Measurements from ENCODE around the gene PARVG.

PARVG gene

DNA sequence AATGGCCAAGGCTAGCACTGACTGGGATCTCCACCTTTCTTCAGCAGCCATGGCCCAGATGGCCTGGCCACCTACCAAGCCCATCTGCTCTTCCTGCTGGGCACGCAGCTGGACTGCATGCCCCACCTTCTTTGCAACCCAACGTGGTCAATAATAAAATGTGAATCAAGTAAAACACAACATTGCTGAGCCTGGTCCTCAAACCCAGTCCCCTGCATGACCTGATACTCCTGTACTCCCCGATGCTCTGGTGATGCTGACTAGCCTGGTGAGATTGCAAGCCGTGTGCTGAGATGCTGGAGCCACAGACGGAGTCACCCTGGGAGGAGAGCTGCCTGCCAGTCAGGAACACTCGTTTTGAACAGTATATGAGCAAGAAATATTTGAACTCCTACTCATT is 34.0 kb downstream of the PARVG start:
- Histone ChIP-seq H3K4me3 (ENCODE audit: low read length) (no peak overlapping the region), H3K9me3 (ENCODE audit: control insufficient read depth, insufficient read depth, low read length) (no peaks in the 10 kb centered on the region), H3K4me1 (ENCODE audit: control insufficient read depth, low read length) (no peaks in the 10 kb centered on the region), H4K20me1 (ENCODE audit: control insufficient read depth, insufficient read depth, low read depth, low read length) (no peaks in the 10 kb centered on the region), H3K36me3 (ENCODE audit: control insufficient read depth, low read length) (no peaks in the 10 kb centered on the region), H3K27ac (ENCODE audit: low read depth, low read length) (no peak overlapping the region), H3K4me2 (ENCODE audit: low read length) (no peak overlapping the region), H3K9me2 (replicated peaks; ENCODE audit: control insufficient read depth, low read length) (no peaks in the 10 kb centered on the region), H3K79me2 (ENCODE audit: control insufficient read depth, low read length) (no peaks in the 10 kb centered on the region), H3K27me3 (ENCODE audit: control insufficient read depth, low read length) (no peaks in the 10 kb centered on the region), H3F3A (ENCODE audit: control insufficient read depth, insufficient read depth) (no peaks in the 10 kb centered on the region)
- TF ChIP-seq, protein P1, sequence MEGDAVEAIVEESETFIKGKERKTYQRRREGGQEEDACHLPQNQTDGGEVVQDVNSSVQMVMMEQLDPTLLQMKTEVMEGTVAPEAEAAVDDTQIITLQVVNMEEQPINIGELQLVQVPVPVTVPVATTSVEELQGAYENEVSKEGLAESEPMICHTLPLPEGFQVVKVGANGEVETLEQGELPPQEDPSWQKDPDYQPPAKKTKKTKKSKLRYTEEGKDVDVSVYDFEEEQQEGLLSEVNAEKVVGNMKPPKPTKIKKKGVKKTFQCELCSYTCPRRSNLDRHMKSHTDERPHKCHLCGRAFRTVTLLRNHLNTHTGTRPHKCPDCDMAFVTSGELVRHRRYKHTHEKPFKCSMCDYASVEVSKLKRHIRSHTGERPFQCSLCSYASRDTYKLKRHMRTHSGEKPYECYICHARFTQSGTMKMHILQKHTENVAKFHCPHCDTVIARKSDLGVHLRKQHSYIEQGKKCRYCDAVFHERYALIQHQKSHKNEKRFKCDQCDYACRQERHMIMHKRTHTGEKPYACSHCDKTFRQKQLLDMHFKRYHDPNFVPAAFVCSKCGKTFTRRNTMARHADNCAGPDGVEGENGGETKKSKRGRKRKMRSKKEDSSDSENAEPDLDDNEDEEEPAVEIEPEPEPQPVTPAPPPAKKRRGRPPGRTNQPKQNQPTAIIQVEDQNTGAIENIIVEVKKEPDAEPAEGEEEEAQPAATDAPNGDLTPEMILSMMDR (IDR thresholded peaks at IDR 0.05; ENCODE audit: low read depth, low read length, poor library complexity, severe bottlenecking) = no peak
- no peak for TF ChIP-seq EZH2phosphoT487 (IDR thresholded peaks at IDR 0.05; ENCODE audit: borderline replicate concordance, low read length)

DNA sequence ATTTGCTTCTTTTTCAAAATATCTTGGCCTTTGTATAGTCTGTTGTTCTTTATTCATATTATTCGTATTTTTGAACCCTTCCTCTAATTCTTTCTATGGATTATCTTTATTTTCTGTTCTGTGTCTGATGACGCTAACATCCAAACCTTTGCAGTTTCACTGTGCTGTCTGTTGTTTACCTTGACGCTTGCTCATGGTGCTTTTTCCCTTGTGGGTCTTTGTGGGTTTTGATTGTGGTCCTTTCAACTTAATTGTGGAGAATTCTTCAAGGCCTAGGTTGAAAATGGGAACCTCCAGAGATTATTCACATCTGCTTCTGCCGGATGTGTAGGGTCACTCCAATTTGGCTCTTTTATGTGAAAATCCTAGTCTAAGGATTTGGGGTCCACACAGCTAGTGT is 34.6 kb downstream of the PARVG start:
- H3F3A ChIP-seq (ENCODE audit: control insufficient read depth, insufficient read depth) = no peaks in the 10 kb centered on the region
- no peaks in the 10 kb centered on the region for H4K20me1 ChIP-seq (ENCODE audit: control insufficient read depth, insufficient read depth, low read depth, low read length)
- H3K27ac ChIP-seq (ENCODE audit: low read depth, low read length) = no peak overlapping the region
- H3K27me3 ChIP-seq (ENCODE audit: control insufficient read depth, low read length) = no peaks in the 10 kb centered on the region
- no peaks in the 10 kb centered on the region for H3K79me2 ChIP-seq (ENCODE audit: control insufficient read depth, low read length)
- H3K36me3 ChIP-seq (ENCODE audit: control insufficient read depth, low read length) = no peaks in the 10 kb centered on the region
- H3K4me3 ChIP-seq (ENCODE audit: low read length) = no peak overlapping the region
- H3K4me1 ChIP-seq (ENCODE audit: control insufficient read depth, low read length) = no peaks in the 10 kb centered on the region
- no peaks in the 10 kb centered on the region for H3K9me3 ChIP-seq (ENCODE audit: control insufficient read depth, insufficient read depth, low read length)
- no peaks in the 10 kb centered on the region for H3K9me2 ChIP-seq (replicated peaks; ENCODE audit: control insufficient read depth, low read length)
- TF ChIP-seq, protein P1 (IDR thresholded peaks at IDR 0.05; ENCODE audit: low read depth, low read length, poor library complexity, severe bottlenecking) = no peak
- TF ChIP-seq EZH2phosphoT487 (IDR thresholded peaks at IDR 0.05; ENCODE audit: borderline replicate concordance, low read length) = no peak
- H3K4me2 ChIP-seq (ENCODE audit: low read length) = no peak overlapping the region

DNA sequence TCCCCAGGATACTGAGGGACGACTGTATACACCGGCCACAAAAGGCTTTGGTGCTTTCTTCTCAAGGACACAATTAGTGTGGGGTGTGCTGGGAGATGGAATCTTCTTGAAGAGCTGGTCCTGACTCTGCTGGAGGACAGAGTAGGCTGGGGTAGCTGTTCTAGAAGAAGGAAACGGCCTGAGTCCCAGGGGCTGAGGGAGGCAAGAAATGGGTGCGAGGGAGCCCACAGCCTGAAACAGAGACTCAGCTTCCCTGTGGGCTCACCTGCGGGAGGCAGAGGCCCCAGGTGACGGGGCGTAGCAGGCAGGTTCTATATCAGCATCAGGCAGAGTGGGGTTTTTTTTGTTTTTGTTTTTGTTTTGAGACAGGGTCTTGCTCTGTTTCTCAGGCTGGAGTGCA is 36.6 kb downstream of the PARVG start:
- no peaks in the 10 kb centered on the region for H4K20me1 ChIP-seq (ENCODE audit: control insufficient read depth, insufficient read depth, low read depth, low read length)
- H3F3A ChIP-seq (ENCODE audit: control insufficient read depth, insufficient read depth) = no peaks in the 10 kb centered on the region
- H3K27ac ChIP-seq (ENCODE audit: low read depth, low read length) = no peak overlapping the region
- H3K4me3 ChIP-seq (ENCODE audit: low read length) = no peak overlapping the region
- H3K79me2 ChIP-seq (ENCODE audit: control insufficient read depth, low read length) = no peaks in the 10 kb centered on the region
- no peak overlapping the region for H3K4me2 ChIP-seq (ENCODE audit: low read length)
- no peaks in the 10 kb centered on the region for H3K9me2 ChIP-seq (replicated peaks; ENCODE audit: control insufficient read depth, low read length)
- TF ChIP-seq, protein P1 (IDR thresholded peaks at IDR 0.05; ENCODE audit: low read depth, low read length, poor library complexity, severe bottlenecking) = no peak
- no peak for TF ChIP-seq EZH2phosphoT487 (IDR thresholded peaks at IDR 0.05; ENCODE audit: borderline replicate concordance, low read length)
- no peaks in the 10 kb centered on the region for H3K36me3 ChIP-seq (ENCODE audit: control insufficient read depth, low read length)
- no peaks in the 10 kb centered on the region; the same call in 1 of the 2 replicates for H3K27me3 ChIP-seq (ENCODE audit: control insufficient read depth, low read length)
- H3K4me1 ChIP-seq (ENCODE audit: control insufficient read depth, low read length) = no peaks in the 10 kb centered on the region
- no peaks in the 10 kb centered on the region for H3K9me3 ChIP-seq (ENCODE audit: control insufficient read depth, insufficient read depth, low read length)

DNA sequence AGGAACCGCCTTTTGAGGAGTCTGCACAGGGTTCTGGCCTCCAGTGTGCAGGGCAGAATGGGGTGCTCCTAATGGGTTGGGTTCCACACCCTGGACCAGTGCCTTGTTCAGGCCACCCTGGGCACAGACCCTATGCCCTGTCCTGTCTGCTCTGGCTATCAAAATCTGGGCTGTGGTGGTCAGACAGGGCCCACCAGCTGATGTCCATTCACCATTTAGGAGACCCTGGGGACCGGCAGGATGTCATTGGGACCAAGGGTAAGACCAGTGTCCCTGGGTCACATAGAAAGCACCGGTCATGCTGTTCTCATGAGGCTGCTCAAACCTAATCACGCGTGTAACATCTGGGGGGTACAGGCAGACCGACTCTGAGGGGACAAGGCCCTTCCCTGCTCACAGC is 37.3 kb downstream of the PARVG start:
- TF ChIP-seq, protein P1 (IDR thresholded peaks at IDR 0.05; ENCODE audit: low read depth, low read length, poor library complexity, severe bottlenecking) = no peak
- TF ChIP-seq EZH2phosphoT487 (IDR thresholded peaks at IDR 0.05; ENCODE audit: borderline replicate concordance, low read length) = no peak
- no peaks in the 10 kb centered on the region for H3K4me1 ChIP-seq (ENCODE audit: control insufficient read depth, low read length)
- H3K27ac ChIP-seq (ENCODE audit: low read depth, low read length) = no peak overlapping the region
- no peak overlapping the region for H3K4me2 ChIP-seq (ENCODE audit: low read length)
- H3K9me2 ChIP-seq (replicated peaks; ENCODE audit: control insufficient read depth, low read length) = no peaks in the 10 kb centered on the region
- H3F3A ChIP-seq (ENCODE audit: control insufficient read depth, insufficient read depth) = no peaks in the 10 kb centered on the region
- no peaks in the 10 kb centered on the region for H3K79me2 ChIP-seq (ENCODE audit: control insufficient read depth, low read length)
- H3K27me3 ChIP-seq (ENCODE audit: control insufficient read depth, low read length) = no peaks in the 10 kb centered on the region; the same call in 1 of the 2 replicates
- H3K9me3 ChIP-seq (ENCODE audit: control insufficient read depth, insufficient read depth, low read length) = no peaks in the 10 kb centered on the region
- H4K20me1 ChIP-seq (ENCODE audit: control insufficient read depth, insufficient read depth, low read depth, low read length) = no peaks in the 10 kb centered on the region
- H3K4me3 ChIP-seq (ENCODE audit: low read length) = no peak overlapping the region
- no peaks in the 10 kb centered on the region for H3K36me3 ChIP-seq (ENCODE audit: control insufficient read depth, low read length)
